Thyroid gland (tissue), 4 donors: ENCODE results near the gene LRRK2.

ENCODE experiments used
- CTCF ChIP-seq, 6 experiments: fragments of 200-600 bp in 3 of 6; fragments of 450-650 bp in 3 of 6; sonication (generic) in 3 of 6; IDR thresholded peaks; one replicate each; pipeline ENCODE4 v1.5.1; 2016 to 2019; ENCODE audit warnings: antibody characterized with exemption in 6 of 6, mild to moderate bottlenecking in 2 of 6, inconsistent platforms in 1 of 6, moderate library complexity in 1 of 6
- POLR2A ChIP-seq, 2 donors: fragments of 450-650 bp; IDR thresholded peaks; one replicate each; pipeline ENCODE4 v1.6.1; 2017; ENCODE audit warnings: antibody characterized with exemption in 2 of 2, mild to moderate bottlenecking in 2 of 2, moderate library complexity in 1 of 2

GRCh38 chr12:40263616-40264409 lies 39.0 kb downstream of the LRRK2 start:
- TF ChIP-seq CTCF (IDR thresholded peaks at IDR 0.05) = no peak
- no peak for TF ChIP-seq POLR2A (IDR thresholded peaks at IDR 0.05)
